ENCODE data around the gene NCAPD2.
"Not testable (repeated sequence)": the region's sequence is repeated elsewhere in the genome, so short reads cannot be mapped to it uniquely, and the experiment has no call there.

NCAPD2 gene

DNA sequence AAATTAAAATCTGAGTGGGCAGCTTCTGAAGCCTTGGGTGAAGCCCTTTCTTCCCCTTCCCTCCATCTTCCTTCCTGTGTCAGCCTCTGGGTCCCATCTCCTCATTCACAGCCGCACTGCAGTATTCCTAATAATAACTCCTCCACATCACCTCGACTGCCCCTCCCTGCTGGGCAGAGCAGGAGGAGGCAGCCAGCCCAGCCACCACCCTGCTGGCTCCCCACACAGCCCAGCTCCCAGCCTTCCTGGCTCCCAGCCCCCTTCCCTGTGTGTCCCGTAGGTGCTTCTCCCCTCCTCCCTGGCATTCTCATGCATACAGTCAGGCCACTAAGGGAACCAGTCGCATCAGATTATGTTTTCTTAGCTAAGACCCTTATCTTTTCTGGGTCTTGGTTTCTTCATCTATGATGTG lies 58.2 kb downstream of the NCAPD2 start:
- DNase-seq, result no peak

DNA sequence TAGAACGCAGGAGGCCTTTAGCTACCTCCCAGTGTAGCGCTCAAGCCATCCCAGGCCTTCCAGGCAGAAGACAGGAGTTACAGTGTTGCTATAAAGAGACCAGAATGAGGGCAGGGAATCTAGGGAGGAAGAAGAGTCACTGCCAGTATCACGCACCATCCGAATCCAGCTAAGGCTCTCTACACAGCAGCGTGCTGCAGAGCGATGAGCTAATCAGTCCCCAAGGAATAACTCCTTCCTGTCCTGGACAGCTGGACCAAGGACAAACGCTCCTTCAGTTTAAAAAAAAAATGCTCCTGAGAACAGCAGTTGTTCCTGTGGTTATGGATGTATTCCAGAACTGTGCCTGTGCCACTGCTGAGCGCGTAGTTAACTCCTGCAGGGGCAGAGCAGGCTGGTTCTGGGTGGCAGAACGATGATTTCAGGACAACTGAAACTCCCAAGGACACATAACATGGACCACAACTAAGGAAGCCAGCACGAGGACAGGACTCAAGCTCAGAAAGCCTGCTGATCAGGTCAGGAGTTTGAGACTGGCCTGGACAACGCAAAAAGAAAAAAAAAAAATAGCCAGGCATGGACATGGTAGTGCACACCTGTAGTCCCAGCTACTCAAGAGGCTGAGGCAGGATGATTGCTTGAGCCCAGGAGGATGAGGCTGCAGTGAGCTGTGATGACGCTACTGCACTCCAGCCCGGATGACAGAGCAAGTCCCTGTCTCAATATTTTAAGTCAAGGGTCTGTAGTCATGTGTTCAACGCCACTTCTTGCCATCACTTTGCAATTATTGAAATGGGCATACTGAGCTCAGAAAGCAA lies 59.4 kb downstream of the NCAPD2 start:
- no peak for DNase-seq

DNA sequence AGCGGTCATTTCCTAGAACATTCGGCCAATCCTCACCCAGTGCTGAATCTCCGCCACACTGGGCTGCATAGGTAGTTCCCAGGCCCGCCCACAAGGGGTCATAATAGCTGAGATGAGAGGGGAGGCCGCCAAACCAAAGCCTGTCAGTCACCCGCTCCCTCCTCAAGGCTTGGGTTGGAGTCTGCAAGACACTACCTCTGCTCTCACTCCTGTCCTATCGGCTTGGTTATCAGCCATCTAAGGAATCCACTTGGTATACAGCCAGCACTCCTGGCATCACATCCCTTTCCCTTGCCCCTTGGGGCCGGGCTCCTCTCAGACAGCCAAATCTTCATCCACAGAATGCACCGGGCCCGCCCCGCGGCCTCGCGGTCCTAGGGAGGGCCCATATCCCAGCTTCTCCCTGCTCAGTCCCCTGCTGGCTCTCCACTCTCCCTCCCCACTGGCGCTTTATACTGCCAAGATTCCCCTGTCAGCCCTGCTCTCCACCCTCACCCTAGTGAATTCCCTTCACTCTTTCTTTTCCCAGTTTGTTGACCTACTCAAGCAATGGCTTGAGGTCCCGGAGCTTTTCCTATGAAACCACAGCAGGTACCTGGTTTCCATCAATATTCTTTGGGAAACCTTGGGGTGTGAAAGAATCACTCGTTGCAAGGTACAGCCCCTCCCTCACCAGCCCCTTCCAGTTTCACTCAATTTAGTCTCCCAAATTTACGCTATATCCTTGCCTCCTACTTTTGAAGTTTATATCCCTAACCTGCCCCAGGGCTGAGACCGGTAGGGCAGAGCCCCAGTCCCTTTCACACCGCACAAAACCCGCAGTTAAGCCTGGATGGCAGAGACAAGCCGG lies 60.5 kb downstream of the NCAPD2 start:
- DNase-seq, result peak; percentile 94

DNA sequence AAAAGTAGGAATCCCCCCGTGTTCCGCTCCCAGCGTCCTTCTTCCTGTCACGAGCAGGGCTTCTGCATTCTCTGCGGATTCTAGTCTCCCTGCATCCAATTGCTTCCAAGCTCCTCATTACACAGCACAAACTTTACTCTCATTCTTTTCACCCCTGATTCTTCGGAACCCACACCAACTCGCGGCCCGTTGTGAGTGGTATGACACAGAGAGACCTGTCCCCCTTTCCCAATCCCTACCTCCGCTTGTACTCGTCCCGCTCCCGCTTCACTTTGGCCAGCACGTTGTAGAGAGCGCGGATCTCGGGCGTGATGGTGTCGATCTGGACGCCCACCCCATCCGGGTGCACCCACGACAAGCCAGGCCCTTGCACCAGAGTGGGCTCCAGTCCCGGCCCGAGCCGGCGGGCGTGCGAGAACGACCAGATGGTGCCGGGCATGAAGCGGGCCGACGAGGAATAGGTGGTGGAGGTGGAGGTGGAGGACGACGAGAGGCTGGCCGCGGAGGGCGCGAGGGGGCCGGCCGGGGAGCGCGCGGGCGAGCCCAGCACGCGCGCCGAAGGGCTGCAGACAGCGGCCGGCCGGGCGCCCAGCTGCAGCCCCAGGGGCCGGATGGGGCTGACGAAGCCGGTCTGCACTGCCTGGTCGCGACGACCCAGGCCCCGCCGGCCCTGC lies 61.3 kb downstream of the NCAPD2 start:
- DNase-seq, result peak; percentile 22

DNA sequence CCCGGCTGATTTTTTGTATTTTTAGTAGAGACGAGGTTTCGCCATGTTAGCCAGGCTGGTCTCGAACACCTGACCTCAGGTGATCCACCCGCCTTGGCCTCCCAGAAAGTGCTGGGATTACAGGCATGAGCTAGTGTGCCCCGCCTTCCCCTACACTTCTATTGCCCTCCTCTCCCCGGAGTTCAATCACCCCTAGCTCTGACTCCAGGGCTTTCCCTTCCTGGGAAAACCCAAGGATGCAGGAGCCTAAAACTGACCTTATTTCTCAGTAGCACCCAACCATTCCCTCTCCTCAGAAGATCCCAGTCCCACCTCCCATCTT lies 62.6 kb downstream of the NCAPD2 start:
- DNase-seq, result not testable (repeated sequence)

DNA sequence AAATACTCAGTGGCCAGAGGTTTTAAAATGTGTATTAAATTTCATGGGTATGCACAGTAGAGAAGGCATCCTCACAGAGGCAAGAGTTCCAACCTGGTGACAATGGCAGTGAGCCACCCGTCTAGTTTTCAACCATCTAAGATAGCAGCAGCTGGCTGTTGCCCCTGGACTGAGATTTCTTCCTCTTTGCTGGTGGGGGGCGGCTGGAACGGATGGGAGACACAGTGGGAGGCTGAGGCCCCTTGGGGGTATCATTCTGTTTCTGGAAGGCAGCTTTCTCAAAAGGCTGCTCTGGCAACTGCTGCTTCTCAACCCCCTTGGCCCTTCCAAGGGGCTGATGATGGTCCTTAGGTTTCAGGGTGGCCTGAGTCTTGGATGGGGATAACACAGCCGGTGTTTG lies 63.0 kb downstream of the NCAPD2 start:
- DNase-seq, result no peak

DNA sequence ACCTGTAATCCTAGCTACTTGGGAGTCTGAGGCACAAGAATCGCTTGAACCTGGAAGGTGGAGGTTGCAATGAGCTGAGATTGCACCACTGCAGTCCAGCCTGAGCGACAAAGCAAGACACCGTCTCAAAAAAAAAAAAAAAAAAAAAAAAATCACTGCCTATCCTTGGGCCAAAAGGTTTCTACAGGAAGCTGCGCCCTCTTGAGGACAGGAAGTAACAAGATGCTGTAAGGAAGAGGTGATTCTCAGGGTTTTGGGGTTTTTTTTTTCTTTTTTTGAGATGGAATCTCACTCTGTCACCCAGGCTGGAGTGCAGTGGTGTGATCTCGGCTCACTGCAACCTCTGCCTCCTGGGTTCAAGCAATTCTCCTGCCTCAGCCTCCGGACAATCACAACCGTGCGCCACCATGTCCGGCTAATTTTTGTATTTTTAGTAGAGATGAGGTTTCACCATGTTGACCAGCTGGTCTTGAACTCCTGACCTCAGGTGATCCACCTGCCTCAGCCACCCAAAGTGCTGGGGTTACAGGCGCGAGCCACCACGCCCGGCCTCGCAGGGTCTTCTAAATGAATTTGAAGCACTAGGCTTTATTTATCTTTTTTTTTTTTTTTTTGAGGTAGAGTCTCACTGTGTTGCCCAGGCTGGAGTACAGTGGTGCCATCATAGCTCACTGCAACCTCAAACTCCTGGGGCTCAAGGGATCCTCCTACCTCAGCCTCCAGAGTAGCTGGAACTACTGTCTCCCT lies 64.3 kb downstream of the NCAPD2 start:
- DNase-seq, result peak; percentile 85

DNA sequence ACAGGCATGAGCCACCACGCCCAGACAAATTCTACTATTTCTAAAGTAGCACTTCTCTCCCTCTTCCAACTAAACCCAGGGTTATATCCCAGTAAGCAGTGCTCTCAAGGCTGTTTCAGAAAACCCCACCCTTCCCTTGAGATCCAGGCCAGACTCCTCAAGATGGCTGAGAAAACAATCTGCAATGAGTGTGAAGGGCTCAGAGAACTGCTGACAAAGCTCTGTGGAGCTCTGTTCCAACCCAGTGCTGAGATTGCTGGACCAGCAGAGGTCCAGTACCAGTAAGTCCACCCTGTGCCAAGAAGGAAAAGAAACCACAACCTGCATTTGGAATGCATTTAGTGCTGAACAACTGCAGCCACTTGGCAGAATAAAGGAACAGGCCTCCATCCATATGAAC lies 65.6 kb downstream of the NCAPD2 start:
- no peak for DNase-seq

DNA sequence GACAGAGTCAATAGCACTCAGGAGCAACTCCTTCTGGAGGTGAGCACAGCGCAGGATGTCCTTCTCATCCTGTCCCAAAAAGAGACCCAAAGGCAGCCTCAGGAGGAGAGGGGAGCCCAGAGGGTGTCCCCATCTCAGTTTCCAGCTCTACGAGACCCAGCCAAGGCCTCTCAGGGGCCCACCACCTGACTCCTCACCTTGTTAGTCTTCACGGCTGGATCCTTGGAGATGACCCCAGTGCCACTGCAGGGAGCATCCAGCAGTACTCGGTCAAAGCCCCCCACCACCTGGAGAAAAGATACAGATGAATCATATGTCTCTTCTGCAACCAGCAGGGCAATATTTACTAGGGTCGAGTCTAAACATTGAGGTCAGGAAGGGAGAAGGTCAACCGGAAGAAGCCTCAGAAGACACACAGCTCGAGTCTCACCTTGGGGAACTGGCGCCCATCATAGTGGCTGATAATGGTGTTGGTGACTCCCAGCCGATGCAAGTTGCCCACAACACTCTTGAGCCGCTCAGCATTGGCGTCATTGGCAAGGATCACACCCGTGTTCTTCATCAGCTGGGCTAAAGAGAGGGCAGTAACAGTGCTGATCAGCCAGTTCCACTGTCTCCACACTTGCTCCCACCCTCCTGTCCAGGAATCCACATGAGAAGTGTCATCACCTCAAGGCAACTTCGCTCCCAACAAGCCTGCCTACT lies 66.8 kb downstream of the NCAPD2 start:
- DNase-seq, result no peak

DNA sequence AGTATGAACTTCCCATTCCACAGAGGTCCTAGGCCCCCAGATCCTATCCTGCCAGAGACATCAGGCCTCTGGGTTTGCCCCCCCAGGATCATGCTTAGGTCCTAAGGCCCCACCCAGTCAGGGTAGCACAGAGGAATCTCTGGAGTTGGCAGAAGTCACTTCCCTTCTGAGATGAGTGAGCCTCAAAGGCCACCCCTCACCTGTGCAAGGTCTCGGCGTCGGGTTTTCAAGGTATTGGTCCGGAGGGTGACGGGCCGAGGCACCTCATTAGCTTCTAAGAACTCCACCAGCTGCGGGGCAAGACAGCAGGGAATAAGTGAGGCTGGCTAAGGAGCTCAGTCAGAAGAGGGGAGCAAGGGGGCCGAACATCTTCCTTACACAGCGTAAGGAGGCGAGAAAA lies 69.0 kb downstream of the NCAPD2 start:
- DNase-seq, result no peak

DNA sequence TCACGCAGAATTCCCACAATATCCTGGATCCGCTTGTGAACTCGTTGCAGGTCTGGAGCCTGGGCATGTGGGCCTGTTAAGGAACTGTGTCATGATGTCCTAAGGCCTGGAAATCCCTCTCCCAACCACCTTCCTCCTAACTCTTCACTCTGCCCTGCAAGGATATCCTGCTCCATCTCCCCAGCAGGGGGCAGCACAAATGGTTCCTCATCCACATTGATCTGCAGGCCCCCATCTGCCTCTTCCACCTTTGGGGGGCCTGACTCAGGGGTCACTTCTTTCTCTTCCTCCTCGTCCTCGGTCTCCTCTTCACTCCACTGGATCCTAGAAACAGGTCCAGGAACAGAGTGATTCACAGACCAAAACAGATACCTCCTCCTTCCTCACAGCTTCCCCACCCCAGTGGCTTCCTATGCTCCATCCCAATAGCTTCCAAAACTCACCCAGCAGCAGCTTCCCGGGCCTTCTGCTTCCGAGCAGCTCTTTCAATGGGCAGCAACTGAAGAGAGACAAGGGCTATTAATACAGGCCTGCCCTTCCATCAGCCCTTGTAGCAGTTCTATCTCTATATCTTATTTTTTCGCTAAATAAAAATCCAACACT lies 69.6 kb downstream of the NCAPD2 start:
- DNase-seq, result peak; percentile 85

DNA sequence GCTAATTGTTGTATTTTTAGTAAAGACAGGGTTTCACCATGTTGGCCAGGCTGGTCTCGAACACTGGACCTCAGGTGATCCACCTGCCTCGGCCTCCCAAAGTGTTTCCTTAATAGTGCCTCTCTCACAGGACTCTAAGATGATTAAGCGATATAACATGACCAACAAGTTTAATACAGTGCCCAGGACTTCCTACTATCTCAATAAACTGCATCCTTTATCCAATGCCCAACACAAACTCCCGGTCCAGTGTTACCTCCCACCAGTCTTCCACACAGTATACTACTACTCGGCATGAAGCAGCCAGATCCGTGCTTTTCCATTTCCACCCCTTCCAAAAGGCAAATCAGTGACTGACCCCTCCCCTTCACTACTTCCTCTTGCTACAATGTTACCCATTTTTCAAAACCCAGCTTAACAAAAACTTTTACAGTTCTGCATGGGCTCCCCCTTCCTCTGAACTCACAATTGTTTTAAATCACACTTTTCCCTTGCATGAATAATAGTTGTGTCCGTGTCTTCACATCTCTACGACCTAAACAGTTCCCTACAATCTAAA lies 73.3 kb downstream of the NCAPD2 start:
- DNase-seq, result peak; percentile 47

DNA sequence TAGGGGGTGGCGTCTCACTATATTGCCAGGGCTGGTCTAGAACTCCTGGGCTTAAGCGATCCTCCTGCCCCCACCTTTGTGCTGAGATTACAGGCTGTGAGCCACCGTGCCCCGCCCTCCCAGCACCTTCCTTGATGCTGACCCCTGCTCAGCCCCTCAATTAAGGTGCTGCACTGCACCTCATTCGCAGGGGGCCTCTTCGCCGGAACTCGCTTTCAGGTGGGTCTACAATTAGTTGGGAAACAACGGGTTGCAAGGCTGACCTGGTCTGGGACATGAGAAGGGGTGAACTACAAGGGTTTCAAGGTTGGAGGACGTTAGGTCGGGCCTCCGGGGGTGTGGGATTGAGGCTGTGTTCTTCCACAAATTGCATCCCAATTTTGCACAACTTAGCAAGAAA lies 75.4 kb downstream of the NCAPD2 start:
- no peak for DNase-seq

DNA sequence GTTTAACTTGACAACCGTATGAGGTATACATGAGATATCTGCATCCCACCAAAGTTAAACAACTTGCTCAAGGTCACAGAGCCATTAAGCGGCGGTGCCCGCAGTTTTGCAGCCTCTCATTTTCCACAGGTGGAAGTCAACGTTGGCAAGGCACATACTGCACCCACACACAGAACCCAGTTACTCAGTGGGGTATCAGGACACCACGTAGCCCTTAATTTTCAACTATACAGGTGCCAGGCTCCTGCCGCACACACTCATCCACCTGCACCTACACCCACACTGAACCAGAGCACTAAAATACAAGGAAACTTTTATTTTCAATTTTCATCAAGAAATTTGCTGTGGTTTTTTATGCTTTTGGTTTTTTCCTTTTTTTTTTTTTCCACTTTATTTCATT lies 75.9 kb downstream of the NCAPD2 start:
- no peak for DNase-seq

DNA sequence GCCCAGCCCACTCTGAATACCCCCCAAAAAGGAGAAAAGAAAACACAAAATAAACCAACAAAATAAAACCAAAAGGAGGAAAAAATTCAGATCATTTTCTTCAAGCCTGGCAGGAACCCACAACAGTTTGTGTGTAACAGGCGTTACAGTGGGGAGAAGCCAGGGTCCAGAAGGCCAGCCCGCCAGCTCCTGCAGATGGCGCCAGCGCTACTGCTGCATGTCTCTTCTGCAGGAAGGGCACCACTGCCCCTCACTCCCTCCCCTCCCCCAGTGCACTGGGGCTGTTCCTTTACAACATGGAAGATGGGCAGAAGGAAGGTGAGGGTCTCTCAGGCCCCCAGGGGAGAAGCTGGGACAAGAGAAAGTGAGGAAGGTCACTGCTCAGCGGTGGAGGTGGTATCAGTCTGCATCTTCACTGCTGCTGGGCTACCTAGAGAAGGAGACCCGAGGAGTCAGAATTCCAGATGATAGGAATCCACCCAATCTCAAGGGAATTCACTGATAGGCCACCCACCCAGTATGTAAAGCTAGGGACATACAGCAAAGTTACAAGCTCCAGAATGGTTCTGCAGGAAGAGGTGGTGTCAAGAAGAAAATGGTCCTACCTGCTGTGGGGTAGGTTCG lies 76.5 kb downstream of the NCAPD2 start:
- peak; percentile 74 for DNase-seq

DNA sequence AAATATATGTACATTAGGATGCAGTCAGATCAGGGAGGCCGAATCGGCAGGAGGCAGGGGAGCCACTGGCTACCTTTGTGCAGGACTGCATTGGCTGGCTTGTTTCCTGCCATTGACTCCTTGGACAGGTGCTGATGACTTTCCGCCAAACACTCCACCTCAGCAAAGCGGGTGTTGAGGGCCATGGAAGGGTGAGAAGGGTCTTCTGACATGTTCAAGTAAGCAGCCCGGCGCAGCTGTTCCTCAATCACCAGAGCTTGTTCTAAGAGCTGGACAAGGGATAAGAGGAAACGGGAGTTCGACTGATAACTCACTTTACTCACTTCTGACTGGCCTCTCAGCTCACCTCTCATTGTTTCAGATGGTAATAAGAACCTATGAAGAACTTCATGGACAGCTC lies 79.1 kb downstream of the NCAPD2 start:
- DNase-seq, result no peak

DNA sequence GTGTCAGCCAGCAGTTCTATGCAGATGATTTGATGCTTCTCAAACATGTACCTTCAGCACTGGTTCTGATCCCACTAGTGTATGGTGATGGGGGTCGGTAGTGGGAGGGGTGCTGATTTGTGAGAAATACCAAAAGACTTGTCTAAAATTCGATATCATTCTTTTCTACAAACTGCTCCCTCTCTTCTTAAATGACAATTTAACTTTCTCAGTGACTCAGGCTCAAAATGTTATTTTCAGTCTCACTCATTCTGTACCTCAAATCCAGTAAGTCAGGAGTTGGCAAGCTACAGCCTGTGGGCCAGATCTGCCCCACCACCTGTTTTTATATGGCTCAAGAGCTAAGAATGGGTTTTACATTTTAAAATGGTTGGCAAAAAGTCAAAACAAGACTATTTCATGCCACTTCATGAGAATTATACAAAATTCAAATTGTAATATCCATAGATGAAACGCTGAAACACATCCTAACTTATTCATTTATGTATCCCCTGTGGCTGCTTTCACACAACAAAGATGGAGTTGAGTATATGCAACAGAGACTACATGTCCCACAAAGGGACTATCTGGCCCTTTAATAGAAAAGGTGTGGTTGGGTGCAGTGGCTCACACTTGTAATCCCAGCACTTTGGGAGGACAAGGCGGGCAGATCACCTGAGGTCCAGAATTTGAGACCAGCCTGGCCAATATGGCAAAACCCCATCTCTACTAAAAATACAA lies 80.8 kb downstream of the NCAPD2 start:
- no peak for DNase-seq

DNA sequence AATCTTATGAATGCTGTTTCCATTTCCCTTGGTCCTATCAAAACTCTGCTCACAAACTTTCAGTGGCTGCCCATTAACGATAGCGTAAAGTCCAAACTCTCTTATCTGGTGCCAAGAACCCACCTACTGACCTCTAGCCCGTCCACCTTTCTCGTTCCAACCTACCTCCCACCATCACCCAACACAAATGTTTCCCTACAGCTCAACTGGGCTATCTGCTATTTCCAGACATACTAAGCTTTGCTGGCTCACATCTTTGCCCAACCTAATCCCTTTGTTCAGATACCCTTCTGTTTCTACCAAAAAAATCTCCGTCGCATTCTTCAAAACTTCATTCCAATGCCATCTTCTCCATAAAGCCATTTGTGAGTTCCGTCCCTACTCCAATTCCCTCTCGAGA lies 81.7 kb downstream of the NCAPD2 start:
- no peak for DNase-seq
